HEK293T (cell line): ENCODE results near the gene APBA1.

Experiments used
- CTCF ChIA-PET: fragments of 350-600 bp; formaldehyde crosslinking; extraction: SDS; loops from one replicate; lab custom pipeline; 2021; ENCODE audit warnings: antibody characterized with exemption, inconsistent platforms; lab: Yijun Ruan, JAX
- POLR2A ChIA-PET: fragments of 350-600 bp; formaldehyde crosslinking; extraction: SDS; loops from one replicate; lab custom pipeline; 2020; ENCODE audit warnings: antibody characterized with exemption, inconsistent platforms; lab: Yijun Ruan, JAX
- DNase-seq: peaks from one replicate; pipeline ENCODE4 v3.0.0; 2012; ENCODE audit warnings: mixed read lengths; ENCODE audit errors: extremely low spot score
- ARNT ChIP-seq: fragments of 450-650 bp; IDR thresholded peaks from 2 replicates; pipeline ENCODE4 v1.6.1; 2017; ENCODE audit warnings: mild to moderate bottlenecking
- BHLHE40 ChIP-seq: fragments of 450-650 bp; IDR thresholded peaks from 2 replicates; pipeline ENCODE4 v1.6.1; 2016; ENCODE audit warnings: mild to moderate bottlenecking, moderate library complexity, borderline replicate concordance
- CTBP1 ChIP-seq: fragments of 450-650 bp; IDR thresholded peaks from 2 replicates; pipeline ENCODE4 v1.6.1; 2016; ENCODE audit warnings: borderline replicate concordance
- ELF4 ChIP-seq: fragments of 450-650 bp; IDR thresholded peaks from 2 replicates; pipeline ENCODE4 v1.6.1; 2017; ENCODE audit warnings: antibody characterized with exemption
- FOXA1 ChIP-seq: fragments of 450-650 bp; IDR thresholded peaks from 2 replicates; pipeline ENCODE4 v1.6.1; 2016; ENCODE audit warnings: mild to moderate bottlenecking
- FOXK2 ChIP-seq: fragments of 450-650 bp; IDR thresholded peaks from 2 replicates; pipeline ENCODE4 v1.6.1; 2016; ENCODE audit warnings: mild to moderate bottlenecking
- FOXM1 ChIP-seq: fragments of 450-650 bp; IDR thresholded peaks from 2 replicates; pipeline ENCODE4 v1.6.1; 2017; ENCODE audit warnings: mild to moderate bottlenecking, borderline replicate concordance
- HDGF ChIP-seq: fragments of 450-650 bp; IDR thresholded peaks from 2 replicates; pipeline ENCODE4 v1.6.1; 2017; ENCODE audit warnings: antibody characterized with exemption, borderline replicate concordance
- L3MBTL2 ChIP-seq: fragments of 450-650 bp; conservative IDR thresholded peaks from 2 replicates; pipeline ENCODE4 v1.6.1; 2016; ENCODE audit warnings: mild to moderate bottlenecking
- LEF1 ChIP-seq: fragments of 450-650 bp; IDR thresholded peaks from 2 replicates; pipeline ENCODE4 v1.6.1; 2017; ENCODE audit warnings: mild to moderate bottlenecking, borderline replicate concordance
- NFRKB ChIP-seq: fragments of 450-650 bp; IDR thresholded peaks from 2 replicates; pipeline ENCODE4 v1.6.1; 2016; ENCODE audit warnings: mild to moderate bottlenecking, moderate library complexity
- SP1 ChIP-seq: fragments of 450-650 bp; IDR thresholded peaks from 2 replicates; pipeline ENCODE4 v1.6.1; 2017
- SUZ12 ChIP-seq: fragments of 450-650 bp; IDR thresholded peaks from 2 replicates; pipeline ENCODE4 v1.6.1; 2016; ENCODE audit warnings: mild to moderate bottlenecking
- TARDBP ChIP-seq: fragments of 450-650 bp; IDR thresholded peaks from 2 replicates; pipeline ENCODE4 v1.6.1; 2016
- ZNF384 ChIP-seq: fragments of 450-650 bp; IDR thresholded peaks from 2 replicates; pipeline ENCODE4 v1.6.1; 2016
- TF ChIP-seq, protein P1 (sequence below): fragments of 450-650 bp; IDR thresholded peaks from 2 replicates; pipeline ENCODE4 v1.6.1; 2016

Gene APBA1

DNA sequence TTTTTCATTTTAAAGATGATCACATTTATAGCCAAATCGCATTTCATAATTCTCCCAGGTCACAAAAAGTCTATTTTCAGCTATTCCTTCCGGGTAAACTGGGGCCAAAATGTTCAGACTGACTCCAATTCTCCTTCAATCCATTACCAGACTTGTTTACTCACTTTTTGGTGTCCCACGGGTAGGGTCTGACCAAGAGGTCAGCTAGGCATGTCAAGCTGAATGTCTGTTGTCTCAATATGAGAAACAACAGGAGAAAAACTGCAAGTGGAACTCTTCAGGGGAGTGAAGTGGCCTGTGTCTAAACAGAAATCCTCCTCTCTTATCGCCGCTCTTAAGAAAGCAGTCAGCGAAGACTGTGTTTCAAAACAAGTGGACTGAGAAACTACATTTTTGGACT lies 171.3 kb downstream of the APBA1 start:
- CTCF ChIA-PET = no interaction called here
- TF ChIP-seq, protein P1, sequence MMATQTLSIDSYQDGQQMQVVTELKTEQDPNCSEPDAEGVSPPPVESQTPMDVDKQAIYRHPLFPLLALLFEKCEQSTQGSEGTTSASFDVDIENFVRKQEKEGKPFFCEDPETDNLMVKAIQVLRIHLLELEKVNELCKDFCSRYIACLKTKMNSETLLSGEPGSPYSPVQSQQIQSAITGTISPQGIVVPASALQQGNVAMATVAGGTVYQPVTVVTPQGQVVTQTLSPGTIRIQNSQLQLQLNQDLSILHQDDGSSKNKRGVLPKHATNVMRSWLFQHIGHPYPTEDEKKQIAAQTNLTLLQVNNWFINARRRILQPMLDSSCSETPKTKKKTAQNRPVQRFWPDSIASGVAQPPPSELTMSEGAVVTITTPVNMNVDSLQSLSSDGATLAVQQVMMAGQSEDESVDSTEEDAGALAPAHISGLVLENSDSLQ = no peak
- no peak for TF ChIP-seq FOXM1
- TF ChIP-seq ZNF384 = no peak
- TF ChIP-seq SUZ12 = no peak
- no peak for TF ChIP-seq SP1

DNA sequence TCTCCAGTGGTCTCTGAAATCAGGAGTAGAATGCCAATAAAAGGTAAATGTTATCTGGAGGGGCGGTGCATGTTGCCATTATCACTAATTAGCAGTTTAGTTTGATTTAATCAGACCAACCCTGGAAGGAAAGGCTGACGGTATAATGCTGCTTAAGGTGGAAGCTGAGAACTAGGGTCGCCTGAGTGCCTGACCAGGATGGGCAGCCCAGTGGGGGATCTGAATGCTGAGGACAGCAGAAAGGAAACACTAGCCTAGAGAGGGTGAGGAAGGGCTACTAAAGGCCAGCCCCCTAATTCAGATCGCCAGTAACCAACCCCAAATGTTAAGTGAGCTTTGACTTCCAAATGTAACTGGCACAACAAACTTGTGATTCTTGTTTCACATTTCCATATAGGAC lies 172.2 kb downstream of the APBA1 start:
- TF ChIP-seq L3MBTL2 = no peak
- no peak for TF ChIP-seq NFRKB
- no peak for TF ChIP-seq ZNF384
- no peak for TF ChIP-seq TARDBP
- TF ChIP-seq, protein P1 = no peak
- CTCF ChIA-PET = no interaction called here
- DNase-seq = no peak
- POLR2A ChIA-PET = no interaction called here

More for the DNA sequence above, 171.3 kb downstream of the APBA1 start:
- POLR2A ChIA-PET = no interaction called here
- no peak for DNase-seq

- POLR2A ChIA-PET = no interaction called here
- CTCF ChIA-PET = no interaction called here
- no peak for TF ChIP-seq ARNT
- TF ChIP-seq LEF1 = no peak
- TF ChIP-seq, protein P1 = no peak
- no peak for TF ChIP-seq CTBP1
- TF ChIP-seq ELF4 = no peak
- no peak for TF ChIP-seq FOXM1
- TF ChIP-seq TARDBP = no peak
- no peak for TF ChIP-seq NFRKB
- TF ChIP-seq ZNF384 = no peak
- no peak for TF ChIP-seq HDGF
- no peak for TF ChIP-seq SP1
- no peak for TF ChIP-seq L3MBTL2
- no peak for TF ChIP-seq BHLHE40
- TF ChIP-seq FOXA1 = no peak
- TF ChIP-seq SUZ12 = no peak
- no peak for TF ChIP-seq FOXK2
- no peak for DNase-seq
Measured at GRCh38 chr9:69499407-69499806, 172.8 kb downstream of the APBA1 start.

- TF ChIP-seq, protein P1 = no peak
- no peak for TF ChIP-seq FOXA1
- no peak for TF ChIP-seq SUZ12
- no peak for TF ChIP-seq FOXK2
- no peak for TF ChIP-seq ZNF384
- TF ChIP-seq CTBP1 = no peak
- TF ChIP-seq ARNT = no peak
- TF ChIP-seq HDGF = no peak
- no peak for TF ChIP-seq ELF4
- no peak for TF ChIP-seq NFRKB
- TF ChIP-seq BHLHE40 = no peak
- no peak for TF ChIP-seq SP1
- no peak for TF ChIP-seq LEF1
- ChIA-PET CTCF (no interaction called here), POLR2A (no interaction called here)
- no peak for DNase-seq
Measured at GRCh38 chr9:69498470-69498869, 173.7 kb downstream of the APBA1 start.

DNA sequence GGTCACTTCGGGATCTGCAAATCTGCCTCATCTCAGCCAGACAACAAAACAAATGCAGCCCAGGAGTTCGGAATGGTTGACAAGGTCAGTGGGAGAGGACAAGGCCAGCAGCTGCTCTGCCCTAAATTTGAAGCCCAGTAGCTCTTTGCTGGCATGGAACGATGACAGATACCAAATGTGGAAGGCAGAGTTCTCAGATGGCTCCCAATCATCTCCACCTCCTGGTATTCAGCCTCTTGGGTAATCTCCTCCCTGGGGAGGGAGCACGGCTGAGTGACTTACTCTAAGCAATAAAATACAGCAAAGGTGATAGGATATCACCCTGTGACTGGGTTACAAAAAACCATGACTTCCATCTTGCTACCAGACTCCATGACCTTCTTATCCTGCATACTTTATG lies 174.4 kb downstream of the APBA1 start:
- ChIA-PET POLR2A (no interaction called here), CTCF (no interaction called here)
- TF ChIP-seq L3MBTL2 (no peak), NFRKB (no peak), SUZ12 (no peak), ARNT (no peak), HDGF (no peak), CTBP1 (no peak), TARDBP (no peak), ZNF384 (no peak), FOXM1 (no peak), FOXA1 (no peak), LEF1 (no peak), SP1 (no peak), FOXK2 (no peak)
- TF ChIP-seq, protein P1 = no peak
- no peak for DNase-seq

GRCh38 chr9:69496846-69497450 lies 175.2 kb downstream of the APBA1 start:
- DNase-seq = no peak

More at GRCh38 chr9:69496846-69497450, 175.2 kb downstream of the APBA1 start:
- CTCF ChIA-PET = no interaction called here
- TF ChIP-seq HDGF (no peak), NFRKB (no peak), ZNF384 (no peak), BHLHE40 (no peak), SUZ12 (no peak), CTBP1 (no peak), TARDBP (no peak), LEF1 (no peak), FOXK2 (no peak)
- POLR2A ChIA-PET = no interaction called here
